Endothelial cell of umbilical vein (primary cell): ENCODE results near the gene OTP. TPM values are rescaled to one million over a fixed set of nuclear protein-coding genes. Genes with fewer than 3 reads are reported as not detected.
A peak's percentile ranks its signal among the peaks of the same experiment; 100 is the strongest.

Source experiments
- BruUV-seq: library from RNA; stranded (reverse); fragments of 400-500 nt; replicated peaks from 2 replicates; lab custom pipeline; 2021; lab: Mats Ljungman, UMichigan
- CTCF ChIA-PET: fragments of 300-600, 350-600 bp; sonication (Branson Sonifier 250); formaldehyde crosslinking; loops from one replicate; lab custom pipeline; 2021; ENCODE audit warnings: antibody characterized with exemption, inconsistent platforms; lab: Charles Lee
- POLR2A ChIA-PET: fragments of 300-600, 350-600 bp; sonication (Branson Sonifier 250); formaldehyde crosslinking; loops from one replicate; lab custom pipeline; 2021; ENCODE audit warnings: antibody characterized with exemption, inconsistent platforms; lab: Charles Lee
- DNase-seq: peaks from one replicate; pipeline ENCODE4 v3.0.0-alpha.2; 2011; ENCODE audit warnings: low read depth, low spot score
- FAIRE-seq: peaks from 2 replicates; lab custom pipeline; 2011; peaks lifted over from hg19 to GRCh38; lab: Jason Lieb, UNC
- H2AFZ ChIP-seq: 2 replicates; pipeline ENCODE4 v1.6.0; 2012; ENCODE audit warnings: low read depth, low read length, control low read depth, inconsistent platforms
- H3K27ac ChIP-seq: 2 replicates; pipeline ENCODE4 v1.5.1; 2011; ENCODE audit warnings: low read depth, mild to moderate bottlenecking, control low read depth, low read length, moderate library complexity; ENCODE audit not compliant: insufficient read depth
- H3K27me3 ChIP-seq, 2 experiments: 2 replicates each; pipeline versions ENCODE4 v1.6.0 to v1.6.1; 2011; ENCODE audit warnings: low read length in 2 of 2, mixed read lengths in 1 of 2; ENCODE audit not compliant: control insufficient read depth in 2 of 2, insufficient read depth in 2 of 2
- H3K36me3 ChIP-seq, 2 experiments: 2 replicates in 1 of 2; 3 replicates in 1 of 2; pipeline ENCODE4 v1.5.1; 2011; ENCODE audit warnings: low read length in 2 of 2, mild to moderate bottlenecking in 1 of 2, moderate library complexity in 1 of 2; ENCODE audit not compliant: control insufficient read depth in 2 of 2, insufficient read depth in 2 of 2; ENCODE audit errors: extremely low read depth in 1 of 2
- H3K4me1 ChIP-seq: 3 replicates; pipeline ENCODE4 v1.5.1; 2011; ENCODE audit warnings: mild to moderate bottlenecking, low read length; ENCODE audit not compliant: control insufficient read depth, insufficient read depth; ENCODE audit errors: extremely low read depth
- H3K4me2 ChIP-seq: 2 replicates; pipeline ENCODE4 v1.6.1; 2011; ENCODE audit warnings: low read length, control low read depth, mixed read lengths; ENCODE audit not compliant: insufficient read depth
- H3K4me3 ChIP-seq, 3 experiments: fragments of 200-600 bp in 1 of 3; sonication (generic), shearing (Covaris generic) in 1 of 3; replicated peaks in 1 of 3; 2 replicates each; pipeline ENCODE4 v1.5.1; 2011 to 2016; ENCODE audit warnings: control low read depth in 3 of 3, low read length in 3 of 3, mild to moderate bottlenecking in 2 of 3, inconsistent platforms in 1 of 3, low read depth in 1 of 3, moderate library complexity in 1 of 3; ENCODE audit not compliant: insufficient read depth in 1 of 3
- H3K79me2 ChIP-seq: 2 replicates; pipeline ENCODE4 v1.6.0; 2012; ENCODE audit warnings: low read length, inconsistent platforms; ENCODE audit not compliant: control insufficient read depth, insufficient read depth
- H3K9ac ChIP-seq: replicated peaks from 2 replicates; pipeline ENCODE3; 2011; ENCODE audit warnings: low read length, control low read depth; ENCODE audit not compliant: insufficient read depth; ENCODE audit errors: extremely low read depth
- H3K9me1 ChIP-seq: replicated peaks from 3 replicates; pipeline ENCODE4 v1.6.0; 2011; ENCODE audit warnings: mild to moderate bottlenecking, low read length; ENCODE audit not compliant: control insufficient read depth, insufficient read depth; ENCODE audit errors: extremely low read depth
- H3K9me3 ChIP-seq: replicated peaks from 2 replicates; pipeline ENCODE4 v1.5.1; 2012; ENCODE audit warnings: low read length, inconsistent platforms; ENCODE audit not compliant: control insufficient read depth, insufficient read depth
- H4K20me1 ChIP-seq: replicated peaks from 2 replicates; pipeline ENCODE3; 2011; ENCODE audit warnings: mild to moderate bottlenecking, low read length; ENCODE audit not compliant: control insufficient read depth, insufficient read depth; ENCODE audit errors: extremely low read depth
- EZH2 ChIP-seq: IDR thresholded peaks from 2 replicates; pipeline ENCODE4 v1.6.1; 2012; ENCODE audit warnings: borderline replicate concordance, low read depth, mild to moderate bottlenecking, moderate library complexity, low read length, inconsistent platforms; ENCODE audit not compliant: severe bottlenecking
- FOS ChIP-seq: IDR thresholded peaks from 2 replicates; pipeline ENCODE4 v1.6.1; 2011; ENCODE audit warnings: mild to moderate bottlenecking, low read length, moderate library complexity, borderline replicate concordance; ENCODE audit not compliant: insufficient read depth
- JUN ChIP-seq: IDR thresholded peaks from 2 replicates; pipeline ENCODE4 v1.6.1; 2011; ENCODE audit warnings: borderline replicate concordance, low read depth; ENCODE audit not compliant: insufficient read length, insufficient read depth
- POLR2A ChIP-seq: IDR thresholded peaks from 2 replicates; pipeline ENCODE4 v1.6.1; 2012; ENCODE audit warnings: low read depth, mild to moderate bottlenecking, control low read depth, low read length
- dilution Hi-C: fragments of 300-500 bp; cut with MboI; formaldehyde crosslinking; loops from one replicate; pipeline ENCODE4 v1.15.0; 2019; ENCODE audit warnings: low sequenced_read_pairs; ENCODE audit not compliant: extremely low pct_ligation_motif_present
- intact Hi-C: fragments of 100-400 bp; cut with micrococcal nuclease; formaldehyde crosslinking; loops from one replicate; pipeline ENCODE4 v1.10.0; 2022
- polyA plus RNA-seq, 4 experiments: library from polyadenylated mRNA; depleted of rRNA in 3 of 4; stranded (reverse) in 3 of 4; unstranded in 1 of 4; fragments of >200 nt; gene quantifications; 2 replicates each; pipeline versions ENCODE4 v1.2.1 to v1.2.3, GENCODE V29; 2011 to 2012; ENCODE audit warnings: missing spikeins in 1 of 4
- total RNA-seq: library from RNA; stranded (reverse); gene quantifications from 2 replicates; pipeline ENCODE4 v1.2.3, GENCODE V29; 2021
- TF ChIP-seq, protein P1 (sequence below), 2 donors: IDR thresholded peaks; 1 replicate in 1 of 2; 2 replicates in 1 of 2; pipeline ENCODE4 v1.5.1; 2011; ENCODE audit warnings: low read length in 2 of 2, mild to moderate bottlenecking in 2 of 2, moderate library complexity in 2 of 2, control low read depth in 1 of 2, inconsistent platforms in 1 of 2, low read depth in 1 of 2; ENCODE audit not compliant: insufficient read depth in 1 of 2; ENCODE audit errors: extremely low read depth in 1 of 2

The OTP gene
- total and polyA plus RNA-seq, 2 donors (not counting 3 experiments of a cell fraction or from before 2014, with no cell fraction given), result not detected

DNA sequence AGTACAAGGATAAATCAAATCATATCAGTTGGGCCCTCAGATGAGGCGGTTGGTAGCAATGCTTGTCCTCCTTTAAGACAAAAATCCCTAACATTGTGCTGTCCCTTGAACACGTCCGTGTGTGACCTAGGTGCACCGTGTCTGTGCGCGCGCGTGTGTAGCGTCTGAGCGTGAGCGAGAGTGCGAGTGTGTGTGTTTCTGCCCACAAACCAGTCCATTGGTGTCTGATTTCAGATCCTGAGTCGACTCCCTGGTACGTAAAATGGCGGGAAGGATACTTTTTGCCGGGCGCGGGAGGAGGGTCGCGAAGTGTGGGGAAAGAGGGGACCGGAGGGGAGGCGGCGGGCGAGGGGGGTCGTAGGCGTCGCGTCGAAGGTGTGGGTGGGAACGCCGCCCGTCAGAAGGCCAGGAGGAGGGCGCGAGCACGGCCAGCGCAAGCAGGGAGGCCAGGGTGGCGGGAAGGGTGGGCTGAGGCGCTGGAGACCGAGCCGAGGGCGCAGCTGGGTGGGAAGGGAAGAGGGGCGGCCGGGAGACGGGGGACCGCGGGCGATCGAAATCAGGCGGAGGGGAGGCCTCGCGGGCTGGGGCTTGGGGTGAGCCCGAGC lies 8.9 kb downstream of the OTP start:
- Histone ChIP-seq H3K79me2 (no peaks in the 10 kb centered on the region), H3K4me1 (peaks cover 5% of the 10 kb centered on the region), H3K9me1 (no peaks in the 10 kb centered on the region), H3K27me3 (peaks cover 68 to 99% of the 10 kb centered on the region in 2 experiments), H2AFZ (no peak overlapping the region), H3K9ac (no peak overlapping the region), H3K9me3 (no peaks in the 10 kb centered on the region), H4K20me1 (no peaks in the 10 kb centered on the region), H3K4me3 (no peak overlapping the region), H3K36me3 (no peaks in the 10 kb centered on the region), H3K4me2 (no peak overlapping the region), H3K27ac (no peak overlapping the region)
- BruUV-seq, result no TSS peak
- ChIA-PET POLR2A (no interaction called here), CTCF (interaction anchor here (1.0 kb wide), 1 partner anchor 39 kb away, joined by 3 read pairs; no protein-coding TSS in a partner anchor)
- FAIRE-seq (no peak), DNase-seq (no peak)
- intact Hi-C loops (loop anchor here (2.0 to 10.0 kb wide), 3 partner anchors 15 to 765 kb away; no protein-coding TSS in a partner anchor), dilution Hi-C loops (no loop called here)
- TF ChIP-seq POLR2A (no peak), EZH2 (peak; percentile 92)

DNA sequence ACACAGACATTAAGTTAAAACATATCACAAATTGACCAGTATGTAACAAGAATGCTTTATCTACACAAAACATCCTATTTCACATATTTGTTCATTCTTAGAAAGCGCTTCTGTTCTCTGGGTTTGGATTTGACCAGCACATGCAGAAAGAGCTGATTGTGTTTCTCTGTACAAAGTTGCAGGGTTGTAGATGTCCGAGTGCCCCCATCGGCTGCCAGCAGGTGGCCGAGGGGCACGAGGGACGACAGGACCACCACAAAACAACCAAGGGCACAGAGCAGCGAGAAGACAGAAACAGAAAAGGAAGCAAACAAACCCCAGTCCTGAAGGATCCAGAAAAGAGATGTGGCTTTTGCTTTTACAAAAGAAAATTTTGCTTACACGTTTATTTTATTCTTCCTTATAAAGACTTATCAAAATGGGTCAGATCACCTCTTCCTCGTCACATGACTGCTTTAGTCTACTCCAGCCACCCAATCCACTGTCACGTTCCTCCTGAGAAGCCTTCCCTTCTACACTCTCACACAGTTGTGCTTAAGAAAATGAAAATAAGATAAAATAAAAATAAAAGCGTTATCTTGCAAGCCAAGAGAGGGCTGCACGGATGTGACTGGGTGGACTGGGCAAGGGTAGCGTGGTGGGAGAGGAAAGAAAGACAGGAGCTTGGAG lies 9.5 kb downstream of the OTP start:
- dilution Hi-C loops, result no loop called here

More for the DNA sequence above, 9.5 kb downstream of the OTP start:
- peaks cover 5% of the 10 kb centered on the region for H3K4me1 ChIP-seq
- H3K27me3 ChIP-seq, result peaks cover 67 to 95% of the 10 kb centered on the region in 2 experiments
- no peaks in the 10 kb centered on the region for H4K20me1 ChIP-seq
- no peak overlapping the region for H3K27ac ChIP-seq
- FAIRE-seq (no peak), DNase-seq (no peak)
- ChIA-PET POLR2A (no interaction called here), CTCF (interaction anchor here (0.9 kb wide), 1 partner anchor 17 kb away, joined by 3 read pairs; no protein-coding TSS in a partner anchor)
- no peak overlapping the region for H3K4me3 ChIP-seq
- H3K9ac ChIP-seq, result no peak overlapping the region
- H2AFZ ChIP-seq, result no peak overlapping the region
- no TSS peak for BruUV-seq
- intact Hi-C loops, result no loop called here
- H3K9me3 ChIP-seq, result no peaks in the 10 kb centered on the region
- H3K4me2 ChIP-seq, result no peak overlapping the region
- no peaks in the 10 kb centered on the region for H3K79me2 ChIP-seq
- no peaks in the 10 kb centered on the region for H3K36me3 ChIP-seq
- no peak for TF ChIP-seq FOS
- TF ChIP-seq JUN, result no peak
- TF ChIP-seq, protein P1, sequence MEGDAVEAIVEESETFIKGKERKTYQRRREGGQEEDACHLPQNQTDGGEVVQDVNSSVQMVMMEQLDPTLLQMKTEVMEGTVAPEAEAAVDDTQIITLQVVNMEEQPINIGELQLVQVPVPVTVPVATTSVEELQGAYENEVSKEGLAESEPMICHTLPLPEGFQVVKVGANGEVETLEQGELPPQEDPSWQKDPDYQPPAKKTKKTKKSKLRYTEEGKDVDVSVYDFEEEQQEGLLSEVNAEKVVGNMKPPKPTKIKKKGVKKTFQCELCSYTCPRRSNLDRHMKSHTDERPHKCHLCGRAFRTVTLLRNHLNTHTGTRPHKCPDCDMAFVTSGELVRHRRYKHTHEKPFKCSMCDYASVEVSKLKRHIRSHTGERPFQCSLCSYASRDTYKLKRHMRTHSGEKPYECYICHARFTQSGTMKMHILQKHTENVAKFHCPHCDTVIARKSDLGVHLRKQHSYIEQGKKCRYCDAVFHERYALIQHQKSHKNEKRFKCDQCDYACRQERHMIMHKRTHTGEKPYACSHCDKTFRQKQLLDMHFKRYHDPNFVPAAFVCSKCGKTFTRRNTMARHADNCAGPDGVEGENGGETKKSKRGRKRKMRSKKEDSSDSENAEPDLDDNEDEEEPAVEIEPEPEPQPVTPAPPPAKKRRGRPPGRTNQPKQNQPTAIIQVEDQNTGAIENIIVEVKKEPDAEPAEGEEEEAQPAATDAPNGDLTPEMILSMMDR (IDR thresholded peaks at IDR 0.05; ENCODE audit: extremely low read depth in 1 of 2, insufficient read depth in 1 of 2, low read depth in 1 of 2, low read length in 2 of 2), result peak in 1 of 2 donors; percentile 10
- TF ChIP-seq EZH2, result no peak
- no peaks in the 10 kb centered on the region for H3K9me1 ChIP-seq
